ENCODE measurements around the gene ARHGAP1.

- TF ChIP-seq SIN3A (IDR thresholded peaks at IDR 0.05; ENCODE audit: borderline replicate concordance, insufficient read depth, low read length), result no peak
- no peak for TF ChIP-seq POLR2AphosphoS5 (IDR thresholded peaks at IDR 0.05; ENCODE audit: low read depth, low read length)
- TF ChIP-seq REST (IDR thresholded peaks at IDR 0.05; ENCODE audit: insufficient read depth in 1 of 2, low read depth in 2 of 2, low read length in 2 of 2), result no peak
- TF ChIP-seq TAF1 (IDR thresholded peaks at IDR 0.05; ENCODE audit: borderline replicate concordance, insufficient read depth, low read length), result no peak
These were observed 51.2 kb downstream of the ARHGAP1 start for GRCh38 chr11:46649180-46649738.
